Sigmoid colon (tissue), 7 donors: ENCODE data around the gene TMTC1. TPM values are rescaled to one million over a fixed set of nuclear protein-coding genes. Genes with fewer than 3 reads are reported as not detected.

Experiments used
- DNase-seq: peaks from one replicate; pipeline ENCODE4 v3.0.0-alpha.2; 2019
- H3K27ac ChIP-seq, 4 donors: fragments of 200-600 bp; sonication (generic); one replicate each; pipeline ENCODE4 v1.5.1; 2016 to 2019; ENCODE audit warnings: mild to moderate bottlenecking in 1 of 4
- H3K27me3 ChIP-seq, 3 donors: fragments of 200-600 bp; sonication (generic); one replicate each; pipeline ENCODE4 v1.5.1; 2019; ENCODE audit warnings: mild to moderate bottlenecking in 1 of 3
- H3K36me3 ChIP-seq, 4 donors: fragments of 200-600 bp; sonication (generic); one replicate each; pipeline ENCODE4 v1.5.1; 2016 to 2019
- H3K4me1 ChIP-seq, 4 donors: fragments of 200-600 bp; sonication (generic); one replicate each; pipeline ENCODE4 v1.5.1; 2017 to 2019
- H3K4me3 ChIP-seq, 4 donors: fragments of 200-600 bp; sonication (generic); one replicate each; pipeline ENCODE4 v1.5.1; 2017 to 2019; ENCODE audit warnings: mild to moderate bottlenecking in 2 of 4, moderate library complexity in 1 of 4
- H3K9me3 ChIP-seq, 4 donors: fragments of 200-600 bp in 3 of 4; sonication (generic) in 3 of 4; one replicate each; pipeline versions ENCODE4 v1.5.1 to v1.6.1; 2013 to 2019
- CTCF ChIP-seq, 4 experiments: fragments of 450-650 bp in 3 of 4; fragments of 200-600 bp in 1 of 4; IDR thresholded peaks; one replicate each; pipeline ENCODE4 v1.5.1; 2016 to 2019; ENCODE audit warnings: antibody characterized with exemption in 4 of 4, mild to moderate bottlenecking in 3 of 4, moderate library complexity in 2 of 4
- EP300 ChIP-seq, 4 donors: sonication (generic); formaldehyde crosslinking; IDR thresholded peaks; one replicate each; pipeline ENCODE4 v1.6.1; 2017; ENCODE audit warnings: antibody characterized with exemption in 4 of 4
- POLR2A ChIP-seq, 2 donors: fragments of 450-650 bp; IDR thresholded peaks; one replicate each; pipeline ENCODE4 v1.6.1; 2016; ENCODE audit warnings: antibody characterized with exemption in 2 of 2, mild to moderate bottlenecking in 2 of 2, moderate library complexity in 2 of 2
- POLR2AphosphoS5 ChIP-seq, 4 donors: sonication (generic); formaldehyde crosslinking; IDR thresholded peaks; one replicate each; pipeline ENCODE4 v1.6.1; 2017; ENCODE audit warnings: antibody characterized with exemption in 4 of 4
- WGBS, 2 donors: extraction: QIAGEN DNeasy Blood & Tissue Kit; methylation state at CpG; one replicate each; pipeline ENCODE4 v1.1.7; 2013; 5-methylcytosine and 5-hydroxymethylcytosine counted together
- intact Hi-C: fragments of 100-400 bp; cut with DNase I; formaldehyde crosslinking; loops from one replicate; pipeline ENCODE4 v1.15.1; 2023
- polyA plus RNA-seq, 3 donors: library from polyadenylated mRNA; stranded (reverse); fragments of 200-250 nt; gene quantifications; one replicate each; pipeline ENCODE4 v1.2.3, GENCODE V29; 2013
- total RNA-seq, 4 donors: library from RNA; depleted of rRNA; stranded (reverse); fragments of >200 nt; gene quantifications; one replicate each; pipeline ENCODE4 v1.1.0, GENCODE V29; 2016
- donor health status: healthy with polysubstance abuse.
- donor health status: Bipolar disorder and iron deficiency.
- donor health status: healthy.

TMTC1 gene
- total and polyA plus RNA-seq, 7 donors = 0.46 to 77.5 (median 61.5) TPM

- intact Hi-C loops = no loop called here
These were observed 174.1 kb downstream of the TMTC1 start for GRCh38 chr12:29609431-29610215.

GRCh38 chr12:29608581-29608980, 175.2 kb downstream of the TMTC1 start:
- 47 to 60% methylated on average over 7 of the region's 7 CpGs for WGBS, 2 donors
- TF ChIP-seq EP300 (IDR thresholded peaks at IDR 0.05) (no peak), POLR2A (IDR thresholded peaks at IDR 0.05) (no peak), CTCF (IDR thresholded peaks at IDR 0.05) (no peak), POLR2AphosphoS5 (IDR thresholded peaks at IDR 0.05) (no peak)
- Histone ChIP-seq H3K27ac (no peak overlapping the region), H3K9me3 (no peaks in the 10 kb centered on the region), H3K4me3 (no peak overlapping the region), H3K27me3 (no peaks in the 10 kb centered on the region), H3K4me1 (peaks cover 0 to 39% (median 32%) of the 10 kb centered on the region in 4 donors), H3K36me3 (peaks cover 0 to 9% (median 1%) of the 10 kb centered on the region in 4 donors)
- intact Hi-C loops = no loop called here
- no peak for DNase-seq

More at GRCh38 chr12:29609431-29610215, 174.1 kb downstream of the TMTC1 start:
- Histone ChIP-seq H3K4me3 (no peak overlapping the region), H3K36me3 (peaks cover 0 to 3% (median 0%) of the 10 kb centered on the region in 4 donors), H3K4me1 (peaks cover 0 to 39% (median 32%) of the 10 kb centered on the region in 4 donors), H3K9me3 (no peaks in the 10 kb centered on the region), H3K27me3 (no peaks in the 10 kb centered on the region), H3K27ac (no peak overlapping the region)
- no peak for DNase-seq
- no peak for TF ChIP-seq CTCF (IDR thresholded peaks at IDR 0.05)
- no peak for TF ChIP-seq POLR2AphosphoS5 (IDR thresholded peaks at IDR 0.05)
- TF ChIP-seq POLR2A (IDR thresholded peaks at IDR 0.05) = no peak
- no peak for TF ChIP-seq EP300 (IDR thresholded peaks at IDR 0.05)
- WGBS, 2 donors = 64 to 81% methylated on average over 12 of the region's 12 CpGs

GRCh38 chr12:29599381-29599780, 184.4 kb downstream of the TMTC1 start:
- H3K27ac ChIP-seq = no peak overlapping the region
- no peaks in the 10 kb centered on the region for H3K4me1 ChIP-seq
- H3K36me3 ChIP-seq = peaks cover 0 to 10% (median 0%) of the 10 kb centered on the region in 4 donors
- intact Hi-C loops = no loop called here
- no peak for TF ChIP-seq POLR2AphosphoS5 (IDR thresholded peaks at IDR 0.05)
- TF ChIP-seq EP300 (IDR thresholded peaks at IDR 0.05) = no peak
- no peak for TF ChIP-seq POLR2A (IDR thresholded peaks at IDR 0.05)
- TF ChIP-seq CTCF (IDR thresholded peaks at IDR 0.05) = no peak
- WGBS, 2 donors = 71 to 76% methylated on average over 3 of the region's 3 CpGs
- no peaks in the 10 kb centered on the region for H3K9me3 ChIP-seq
- DNase-seq = no peak
- no peak overlapping the region for H3K4me3 ChIP-seq
- no peaks in the 10 kb centered on the region for H3K27me3 ChIP-seq

GRCh38 chr12:29595071-29595755, 188.5 kb downstream of the TMTC1 start:
- no peaks in the 10 kb centered on the region for H3K36me3 ChIP-seq
- no peak for TF ChIP-seq POLR2AphosphoS5 (IDR thresholded peaks at IDR 0.05)
- TF ChIP-seq POLR2A (IDR thresholded peaks at IDR 0.05) = no peak
- TF ChIP-seq CTCF (IDR thresholded peaks at IDR 0.05) = no peak
- TF ChIP-seq EP300 (IDR thresholded peaks at IDR 0.05) = no peak
- WGBS, 2 donors = 87 to 96% methylated on average over 1 of the region's 1 CpG
- no peaks in the 10 kb centered on the region for H3K9me3 ChIP-seq
- no peaks in the 10 kb centered on the region for H3K27me3 ChIP-seq
- no peak overlapping the region for H3K27ac ChIP-seq
- intact Hi-C loops = no loop called here
- H3K4me3 ChIP-seq = no peak overlapping the region
- H3K4me1 ChIP-seq = peaks cover 0 to 2% (median 1%) of the 10 kb centered on the region in 4 donors
- no peak for DNase-seq
